ENCODE results near the gene RPH3AL. TPM values are rescaled to one million over a fixed set of nuclear protein-coding genes. Genes with fewer than 3 reads are reported as not detected.
"Not testable (repeated sequence)": the region's sequence is repeated elsewhere in the genome, so short reads cannot be mapped to it uniquely, and the experiment has no call there.

RPH3AL gene
- total and polyA plus RNA-seq, 8 donors: 8.9 to 57.1 (median 11.0) TPM

DNA sequence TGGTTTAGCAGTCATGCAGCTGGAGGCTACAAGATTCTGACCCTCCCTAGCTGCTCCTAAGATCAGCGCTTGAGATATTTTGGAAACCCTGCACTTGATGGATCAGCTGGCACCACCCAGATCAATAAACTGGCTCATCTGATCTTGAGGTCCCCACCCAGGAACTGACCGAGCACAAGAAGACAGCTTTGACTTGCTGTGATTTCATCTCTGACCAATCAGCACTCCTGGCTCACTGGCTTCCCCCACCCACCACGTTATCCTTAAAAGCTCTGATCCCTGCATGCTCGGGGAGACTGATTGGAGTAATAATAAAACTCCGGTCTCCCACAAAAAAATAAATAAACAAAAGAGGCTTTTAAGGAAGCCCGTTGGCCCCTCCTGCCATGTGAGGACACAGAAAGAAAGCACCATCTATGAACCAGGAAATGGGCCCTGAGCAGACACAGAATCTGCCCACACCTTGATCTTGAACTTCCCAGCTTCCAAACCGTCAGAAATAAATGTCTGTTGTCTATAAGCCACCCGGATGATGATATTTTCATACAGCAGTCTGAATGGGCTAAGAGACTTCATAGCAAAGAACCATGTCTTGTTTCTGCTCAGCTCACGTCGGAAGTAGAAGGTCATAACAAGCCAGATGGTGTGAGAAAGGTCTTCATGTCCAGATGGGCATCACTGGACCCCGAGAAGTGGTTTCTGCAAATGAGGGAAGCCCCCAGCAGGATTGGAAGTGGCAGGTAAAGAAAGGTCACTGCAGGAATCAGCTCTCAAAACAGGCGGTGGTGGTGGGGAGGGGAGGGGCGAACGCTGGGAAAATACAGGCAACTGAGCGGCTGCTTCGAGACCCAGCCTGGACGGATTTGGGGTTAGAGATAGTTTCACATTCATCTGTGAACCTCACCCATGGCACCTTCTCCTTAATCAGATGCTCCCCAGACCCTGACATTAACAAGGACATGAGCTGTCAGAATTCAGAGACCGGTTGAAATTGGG, 19.8 kb upstream of the RPH3AL start:
- DNase-seq (no peak), ATAC-seq (no peak)
- TF ChIP-seq, protein P1, sequence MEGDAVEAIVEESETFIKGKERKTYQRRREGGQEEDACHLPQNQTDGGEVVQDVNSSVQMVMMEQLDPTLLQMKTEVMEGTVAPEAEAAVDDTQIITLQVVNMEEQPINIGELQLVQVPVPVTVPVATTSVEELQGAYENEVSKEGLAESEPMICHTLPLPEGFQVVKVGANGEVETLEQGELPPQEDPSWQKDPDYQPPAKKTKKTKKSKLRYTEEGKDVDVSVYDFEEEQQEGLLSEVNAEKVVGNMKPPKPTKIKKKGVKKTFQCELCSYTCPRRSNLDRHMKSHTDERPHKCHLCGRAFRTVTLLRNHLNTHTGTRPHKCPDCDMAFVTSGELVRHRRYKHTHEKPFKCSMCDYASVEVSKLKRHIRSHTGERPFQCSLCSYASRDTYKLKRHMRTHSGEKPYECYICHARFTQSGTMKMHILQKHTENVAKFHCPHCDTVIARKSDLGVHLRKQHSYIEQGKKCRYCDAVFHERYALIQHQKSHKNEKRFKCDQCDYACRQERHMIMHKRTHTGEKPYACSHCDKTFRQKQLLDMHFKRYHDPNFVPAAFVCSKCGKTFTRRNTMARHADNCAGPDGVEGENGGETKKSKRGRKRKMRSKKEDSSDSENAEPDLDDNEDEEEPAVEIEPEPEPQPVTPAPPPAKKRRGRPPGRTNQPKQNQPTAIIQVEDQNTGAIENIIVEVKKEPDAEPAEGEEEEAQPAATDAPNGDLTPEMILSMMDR (IDR thresholded peaks at IDR 0.05): no peak
- H3K9me3 ChIP-seq: peaks cover 0 to 9% of the 10 kb centered on the region in 2 donors
- H3K27ac ChIP-seq: no peak overlapping the region
- intact Hi-C loops (cut with DNase I): no loop called here
- H3K4me1 ChIP-seq: peaks cover 0 to 3% of the 10 kb centered on the region in 2 donors
- H3K27me3 ChIP-seq: no peaks in the 10 kb centered on the region
- no peaks in the 10 kb centered on the region for H3K36me3 ChIP-seq
- H3K4me3 ChIP-seq: no peak overlapping the region

DNA sequence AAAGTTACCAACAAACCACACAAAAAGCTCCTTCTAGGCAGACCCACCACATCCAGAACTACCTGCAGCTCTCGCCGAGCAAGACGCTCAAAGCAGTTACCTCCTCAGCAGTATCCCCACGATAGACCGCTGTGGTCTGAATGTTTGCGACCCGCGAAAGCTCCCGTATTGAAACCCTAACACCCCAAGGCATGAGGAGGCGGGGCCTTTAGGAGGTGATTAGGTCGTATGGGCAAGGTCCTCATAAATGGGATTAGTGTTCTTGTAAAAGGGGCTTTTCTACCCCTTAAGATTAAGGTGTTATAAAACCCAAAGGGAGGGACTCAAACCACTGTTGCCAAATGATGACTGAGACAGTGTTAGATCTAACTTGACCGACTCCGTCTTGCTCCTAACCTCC, 19.0 kb upstream of the RPH3AL start:
- H3K4me1 ChIP-seq: no peaks in the 10 kb centered on the region
- H3K27ac ChIP-seq: no peak overlapping the region
- DNase-seq (no peak), ATAC-seq (no peak)
- no peak overlapping the region for H3K4me3 ChIP-seq
- intact Hi-C loops (cut with DNase I): no loop called here
- no peaks in the 10 kb centered on the region for H3K27me3 ChIP-seq
- H3K9me3 ChIP-seq: peaks cover 0 to 9% of the 10 kb centered on the region in 2 donors
- H3K36me3 ChIP-seq: no peaks in the 10 kb centered on the region
- TF ChIP-seq, protein P1 (IDR thresholded peaks at IDR 0.05): no peak

DNA sequence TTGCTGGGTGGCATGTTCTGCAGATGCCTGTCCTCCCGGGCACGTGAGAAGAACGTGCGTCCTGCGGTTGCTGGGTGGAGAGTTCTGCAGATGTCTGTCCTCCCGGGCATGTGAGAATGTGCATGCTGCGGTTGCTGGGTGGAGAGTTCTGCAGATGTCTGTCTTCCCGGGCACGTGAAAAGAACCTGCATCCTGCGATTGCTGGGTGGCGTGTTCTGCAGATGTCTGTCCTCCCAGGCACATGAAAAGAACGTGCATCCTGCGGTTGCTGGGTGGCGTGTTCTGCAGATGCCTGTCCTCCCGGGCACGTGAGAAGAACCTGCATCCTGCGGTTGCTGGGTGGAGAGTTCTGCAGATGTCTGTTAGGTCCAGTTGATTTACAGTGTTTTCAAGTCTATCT, 15.0 kb upstream of the RPH3AL start:
- H3K4me1 ChIP-seq; H3K9me3 ChIP-seq; H3K4me3 ChIP-seq; H3K36me3 ChIP-seq; H3K27ac ChIP-seq; DNase-seq; H3K27me3 ChIP-seq; ATAC-seq; intact Hi-C loops (cut with DNase I): not testable (repeated sequence)

DNA sequence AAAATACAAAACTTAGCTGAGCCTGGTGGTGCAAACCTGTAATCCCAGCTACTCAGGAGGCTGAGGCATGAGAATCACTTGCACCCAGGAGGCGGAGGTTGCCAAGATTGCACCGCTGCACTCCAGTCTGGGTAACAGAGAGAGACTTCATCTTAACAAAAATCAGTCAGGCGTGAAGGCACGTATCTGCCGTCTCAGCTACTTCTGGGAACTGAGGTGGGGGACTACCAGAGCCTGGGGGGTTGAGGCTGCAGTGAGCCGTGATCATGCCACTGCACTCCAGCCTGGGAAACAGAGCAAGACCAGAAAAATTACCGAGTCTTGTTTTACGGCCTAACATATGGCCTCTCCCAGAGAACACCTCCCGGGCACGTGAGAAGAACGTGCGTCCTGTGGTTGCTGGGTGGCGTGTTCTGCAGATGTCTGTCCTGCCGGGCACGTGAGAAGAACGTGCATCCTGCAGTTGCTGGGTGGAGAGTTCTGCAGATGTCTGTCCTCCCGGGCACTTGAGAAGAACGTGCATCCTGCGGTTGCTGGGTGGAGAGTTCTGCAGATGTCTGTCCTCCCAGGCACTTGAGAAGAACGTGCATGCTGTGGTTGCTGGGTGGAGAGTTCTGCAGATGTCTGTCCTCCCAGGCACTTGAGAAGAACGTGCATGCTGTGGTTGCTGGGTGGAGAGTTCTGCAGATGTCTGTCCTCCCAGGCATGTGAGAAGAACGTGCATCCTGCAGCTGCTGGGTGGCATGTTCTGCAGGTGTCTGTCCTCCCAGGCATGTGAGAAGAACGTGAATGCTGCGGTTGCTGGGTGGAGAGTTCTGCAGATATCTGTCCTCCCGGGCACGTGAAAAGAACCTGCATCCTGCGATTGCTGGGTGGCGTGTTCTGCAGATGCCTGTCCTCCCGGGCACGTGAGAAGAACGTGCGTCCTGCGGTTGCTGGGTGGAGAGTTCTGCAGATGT, 14.3 kb upstream of the RPH3AL start:
- ATAC-seq; intact Hi-C loops (cut with DNase I); H3K4me1 ChIP-seq; H3K9me3 ChIP-seq; H3K36me3 ChIP-seq; H3K4me3 ChIP-seq; H3K27ac ChIP-seq; H3K27me3 ChIP-seq; DNase-seq: not testable (repeated sequence)

DNA sequence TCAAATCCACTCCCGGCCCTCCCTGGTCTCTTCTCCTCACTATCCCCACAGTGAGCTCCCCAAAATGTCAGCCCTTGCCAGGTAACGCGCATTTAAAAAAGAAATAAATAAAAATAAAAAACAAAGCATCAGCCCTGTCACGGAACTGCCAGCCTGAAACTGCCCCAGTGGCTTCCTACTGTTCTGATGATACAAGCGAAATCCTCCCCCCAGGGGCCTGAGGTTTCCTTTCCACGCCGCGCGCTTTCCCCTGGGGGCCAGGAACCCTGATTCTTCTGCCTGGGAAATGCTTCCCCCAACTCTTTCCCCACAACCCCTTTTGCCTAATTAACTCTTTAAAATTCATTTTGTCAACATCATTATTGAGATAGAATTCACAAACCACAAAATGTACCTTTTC, 12.2 kb upstream of the RPH3AL start:
- Histone ChIP-seq H3K27me3 (no peaks in the 10 kb centered on the region), H3K4me1 (no peaks in the 10 kb centered on the region), H3K36me3 (no peaks in the 10 kb centered on the region), H3K4me3 (no peak overlapping the region), H3K9me3 (peaks cover 0 to 9% of the 10 kb centered on the region in 2 donors), H3K27ac (no peak overlapping the region)
- TF ChIP-seq, protein P1 (IDR thresholded peaks at IDR 0.05): no peak
- intact Hi-C loops (cut with DNase I): no loop called here
- DNase-seq: no peak
- ATAC-seq: no peak

DNA sequence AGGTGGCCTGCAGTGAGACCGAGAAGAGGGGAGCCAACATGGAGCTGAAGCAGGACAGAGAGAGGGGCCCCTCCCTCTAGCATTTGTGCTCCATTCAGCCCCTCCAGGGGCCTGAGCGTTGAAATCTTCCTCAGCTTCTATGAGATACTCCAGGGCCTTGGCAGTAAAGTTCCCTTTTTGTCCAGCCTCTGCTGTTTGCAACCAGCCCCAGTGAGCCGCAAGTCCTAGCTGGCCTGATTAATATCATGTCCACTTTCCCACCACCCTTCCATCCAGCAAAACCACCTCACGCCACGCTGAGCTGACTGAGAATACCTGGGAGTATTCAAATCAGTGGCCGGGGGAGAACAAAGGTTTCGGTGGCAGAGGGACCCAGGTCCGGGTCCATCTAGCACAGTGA, 11.7 kb upstream of the RPH3AL start:
- Histone ChIP-seq H3K36me3 (no peaks in the 10 kb centered on the region), H3K4me3 (no peak overlapping the region), H3K9me3 (peaks cover 0 to 9% of the 10 kb centered on the region in 2 donors), H3K27ac (no peak overlapping the region), H3K4me1 (no peaks in the 10 kb centered on the region), H3K27me3 (no peaks in the 10 kb centered on the region)
- TF ChIP-seq, protein P1 (IDR thresholded peaks at IDR 0.05): no peak
- ATAC-seq (no peak), DNase-seq (no peak)
- intact Hi-C loops (cut with DNase I): no loop called here

Data from left lung (tissue), 10 donors.